HG03045 (cell line): Measurements from ENCODE around the gene ZDHHC3.
"Not testable (repeated sequence)": the region's sequence is repeated elsewhere in the genome, so short reads cannot be mapped to it uniquely, and the experiment has no call there.

Experiments used
- ATAC-seq: cut with Tn5 transposase; IDR thresholded peaks from one replicate; pipeline ENCODE4 v1.9.1; 2021; ENCODE audit warnings: mild to moderate bottlenecking, moderate library complexity; ENCODE audit not compliant: unreplicated experiment

The ZDHHC3 gene

DNA sequence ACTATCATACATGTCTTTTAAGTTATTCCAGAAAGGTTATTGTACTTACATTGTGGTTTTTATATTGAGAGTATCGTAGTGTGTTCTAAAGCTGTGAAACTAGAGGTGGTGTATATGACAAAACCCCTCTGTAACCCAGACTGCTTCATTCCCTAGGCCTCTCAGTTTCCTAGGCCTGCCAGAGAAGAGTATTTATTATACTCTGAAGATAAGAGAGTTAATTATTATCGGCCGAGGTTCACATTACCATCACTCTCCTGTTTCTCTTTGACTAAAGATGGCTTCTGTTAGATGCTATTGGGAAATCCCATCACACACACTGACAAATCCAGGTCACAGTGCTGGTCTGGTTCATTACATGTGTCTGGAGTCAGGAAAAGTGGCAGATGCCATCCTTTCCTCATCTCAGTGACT is 20.6 kb upstream of the ZDHHC3 start:
- no peak for ATAC-seq

DNA sequence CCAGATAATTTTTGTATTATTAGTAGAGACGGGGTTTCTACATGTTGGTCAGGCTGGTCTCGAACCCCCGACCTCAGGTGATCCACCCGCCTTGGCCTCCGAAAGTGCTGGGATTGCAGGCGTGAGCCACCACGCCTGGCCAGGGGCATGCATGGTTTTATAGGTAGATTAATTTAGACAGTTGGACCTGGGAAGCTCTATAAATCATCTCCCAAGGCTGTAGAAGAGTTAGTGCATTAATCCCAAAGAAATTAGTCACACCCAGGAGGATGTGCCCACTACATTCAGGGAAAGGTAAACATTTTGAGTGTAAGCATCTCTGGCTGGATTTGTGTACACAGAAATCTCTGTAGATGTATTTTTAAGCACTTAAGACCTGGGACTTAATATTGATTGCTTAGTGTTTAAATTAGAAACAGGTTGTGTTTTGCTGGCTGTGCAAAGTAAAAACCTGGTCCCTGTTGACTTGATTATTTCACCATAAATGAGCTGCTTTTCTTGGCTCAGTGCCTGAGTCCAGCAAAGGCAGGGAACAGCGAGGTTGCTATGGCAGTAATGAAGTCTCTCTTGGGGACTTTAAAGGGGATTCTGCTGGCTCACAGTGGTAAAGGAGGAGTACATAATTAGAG is 19.3 kb upstream of the ZDHHC3 start:
- no peak for ATAC-seq

- no peak for ATAC-seq
Measured at GRCh38 chr3:44993471-44994205, 17.7 kb upstream of the ZDHHC3 start.

DNA sequence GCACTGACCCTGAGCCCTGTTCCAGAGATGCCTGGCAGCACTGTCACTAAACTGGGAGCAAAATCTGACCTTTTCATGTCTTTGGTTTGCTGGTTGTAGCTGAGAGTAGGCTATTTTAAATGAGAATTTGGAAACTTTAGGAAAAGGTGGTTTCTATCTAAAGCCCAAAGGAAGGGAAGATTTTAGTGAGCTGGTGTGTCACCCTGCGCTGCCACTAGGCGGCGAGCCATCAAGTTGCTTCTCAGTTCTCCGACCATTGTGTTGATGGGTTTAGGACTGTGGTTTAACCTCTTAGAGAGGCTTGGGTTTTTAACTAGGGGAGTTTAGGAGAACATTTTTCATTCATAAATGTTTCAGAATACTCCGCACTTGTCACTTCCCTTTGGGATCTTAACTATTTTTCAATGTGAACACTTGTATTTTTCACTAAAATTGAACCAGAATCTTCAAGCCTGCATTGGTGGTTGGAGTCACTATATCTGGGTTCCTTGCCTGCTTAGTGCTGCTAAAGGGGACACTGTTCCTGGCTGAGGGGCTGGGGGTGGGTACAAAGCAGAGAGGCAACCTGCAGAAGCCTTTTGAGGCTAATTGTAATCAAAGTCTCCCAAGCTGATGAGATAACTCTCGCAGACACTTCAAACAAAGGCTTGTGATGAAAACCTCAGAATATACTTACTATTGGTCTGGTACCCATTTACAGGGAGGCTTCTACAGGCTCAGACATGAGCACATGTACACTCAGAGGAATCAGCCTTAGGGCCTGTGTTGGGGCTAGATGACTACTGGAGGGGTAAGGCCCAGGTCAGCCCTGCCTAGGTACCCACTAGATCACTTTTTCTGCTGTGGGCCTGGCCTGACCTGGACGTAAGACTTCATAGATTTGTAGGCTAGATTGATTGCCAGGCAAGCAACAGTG is 16.8 kb upstream of the ZDHHC3 start:
- ATAC-seq = no peak

DNA sequence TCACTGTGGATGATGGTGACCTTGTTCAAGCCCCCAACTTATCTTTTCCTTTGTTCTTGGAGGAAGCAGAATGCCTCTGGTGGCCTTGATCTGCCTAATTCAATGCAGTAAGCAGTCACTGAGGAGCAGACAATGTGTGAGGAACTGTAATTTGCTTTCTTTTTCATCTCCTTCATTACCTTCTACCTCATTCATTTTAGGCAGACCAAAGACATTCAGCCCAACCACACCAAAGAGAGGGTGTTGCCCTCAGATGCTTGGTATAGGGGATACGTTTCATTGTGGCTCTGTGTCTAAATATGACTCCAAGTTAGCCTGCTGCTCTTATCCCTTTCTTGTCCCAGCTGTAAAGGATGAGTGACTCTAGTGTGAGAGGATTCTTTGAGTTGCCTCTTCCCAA is 15.4 kb upstream of the ZDHHC3 start:
- ATAC-seq = no peak

DNA sequence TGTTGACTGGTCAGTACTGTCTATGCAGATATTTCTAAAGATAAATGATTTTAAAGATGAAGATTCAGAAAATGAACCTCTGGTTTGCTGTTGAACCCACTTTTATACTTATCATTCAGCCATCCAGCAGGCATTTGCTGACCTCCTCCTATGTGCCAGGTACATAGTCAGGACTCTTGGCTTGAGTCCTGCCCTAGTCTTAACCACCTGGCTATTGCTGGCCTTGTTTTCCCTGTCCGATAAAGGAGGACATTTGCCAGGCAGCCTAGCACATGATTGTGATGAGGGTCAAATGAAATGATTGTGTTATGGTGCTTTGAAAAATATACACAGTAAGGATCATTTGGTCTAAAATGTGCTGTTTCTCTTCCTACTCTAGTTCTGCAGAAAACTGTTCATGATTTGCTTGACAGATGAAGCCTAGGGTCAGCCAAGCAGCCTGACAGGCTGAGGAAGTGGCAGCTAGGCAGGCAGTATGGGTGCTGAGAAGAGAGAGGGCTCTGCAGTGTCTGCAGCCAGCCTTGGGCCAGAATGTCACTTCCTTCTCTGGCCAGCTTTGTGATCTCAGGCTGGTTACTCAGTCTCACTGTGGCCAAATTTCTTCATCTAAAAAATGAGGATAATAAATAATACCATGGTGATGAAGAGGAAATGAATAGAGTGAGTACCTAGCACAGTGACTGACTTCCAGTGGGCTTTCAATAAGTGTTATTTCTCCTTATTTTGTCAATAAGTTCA is 13.8 kb upstream of the ZDHHC3 start:
- ATAC-seq = no peak

- no peak for ATAC-seq
Measured at GRCh38 chr3:44989141-44989540, 13.2 kb upstream of the ZDHHC3 start.

- no peak for ATAC-seq
Measured at GRCh38 chr3:44988073-44988472, 12.1 kb upstream of the ZDHHC3 start.

GRCh38 chr3:44987332-44987731 is 11.4 kb upstream of the ZDHHC3 start:
- ATAC-seq = no peak

DNA sequence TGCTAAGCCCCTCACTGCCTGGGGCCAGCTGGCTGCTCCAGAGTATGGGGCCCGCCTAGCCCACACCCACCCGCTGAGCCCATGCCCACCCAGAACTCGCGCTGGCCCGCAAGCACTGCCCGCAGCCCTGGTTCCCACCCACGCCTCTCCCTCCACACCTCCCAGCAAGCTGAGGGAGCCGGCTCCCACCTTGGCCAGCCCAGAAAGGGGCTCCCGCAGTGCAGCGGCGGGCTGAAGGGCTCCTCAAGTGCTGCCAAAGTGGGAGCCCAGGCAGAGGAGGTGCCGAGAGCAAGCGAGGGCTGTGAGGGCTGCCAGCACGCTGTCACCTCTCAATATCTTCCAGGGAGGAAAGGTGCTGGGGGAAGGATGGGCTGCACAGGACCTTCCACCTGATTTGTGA is 10.4 kb upstream of the ZDHHC3 start:
- not testable (repeated sequence) for ATAC-seq

- ATAC-seq = no peak
Measured at GRCh38 chr3:44984335-44984734, 8.4 kb upstream of the ZDHHC3 start.

DNA sequence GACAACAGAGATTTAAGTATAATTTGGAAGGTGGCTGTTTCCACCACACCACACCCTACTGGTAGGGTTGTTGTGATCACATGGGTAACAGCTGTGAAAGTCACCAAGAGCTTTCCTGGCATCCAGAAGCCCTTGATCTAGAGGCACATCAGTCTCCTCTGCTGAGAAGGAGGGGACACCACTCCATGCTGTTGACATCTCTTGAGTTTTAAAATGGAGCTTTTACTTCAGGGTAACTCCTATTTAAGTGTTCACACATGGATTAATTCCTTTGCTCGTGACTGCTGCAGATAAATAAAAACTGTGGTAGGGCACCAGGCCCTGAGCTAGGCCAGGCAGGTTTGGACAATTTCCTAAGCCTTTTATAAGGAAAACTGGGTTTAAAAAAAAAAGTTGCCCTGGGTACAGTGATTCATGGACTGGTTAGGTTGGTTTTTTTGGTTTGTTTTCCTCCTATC is 7.5 kb upstream of the ZDHHC3 start:
- no peak for ATAC-seq

DNA sequence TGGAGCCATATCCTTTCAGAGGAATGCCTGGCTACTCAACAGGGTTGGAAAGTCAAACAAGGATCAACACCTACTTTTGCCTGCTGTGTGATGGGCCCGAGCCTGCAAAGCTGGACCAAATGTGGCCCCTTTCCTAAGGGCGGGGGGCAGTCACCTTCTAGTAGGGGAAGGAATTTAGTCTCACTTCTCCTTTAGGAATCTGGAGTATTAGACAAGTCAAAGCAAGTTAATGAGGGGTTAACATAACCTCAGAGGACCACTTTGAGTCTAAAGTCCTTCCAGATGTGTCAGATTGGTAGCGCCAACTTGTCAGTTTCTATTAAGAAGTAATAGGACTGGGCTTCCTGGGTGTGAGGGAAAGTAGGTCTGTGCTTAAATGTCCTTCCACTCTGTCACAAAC is 6.8 kb upstream of the ZDHHC3 start:
- no peak for ATAC-seq

GRCh38 chr3:44981751-44982150 is 5.8 kb upstream of the ZDHHC3 start:
- ATAC-seq = peak; percentile 55

GRCh38 chr3:44981220-44981619 is 5.2 kb upstream of the ZDHHC3 start:
- ATAC-seq = no peak

DNA sequence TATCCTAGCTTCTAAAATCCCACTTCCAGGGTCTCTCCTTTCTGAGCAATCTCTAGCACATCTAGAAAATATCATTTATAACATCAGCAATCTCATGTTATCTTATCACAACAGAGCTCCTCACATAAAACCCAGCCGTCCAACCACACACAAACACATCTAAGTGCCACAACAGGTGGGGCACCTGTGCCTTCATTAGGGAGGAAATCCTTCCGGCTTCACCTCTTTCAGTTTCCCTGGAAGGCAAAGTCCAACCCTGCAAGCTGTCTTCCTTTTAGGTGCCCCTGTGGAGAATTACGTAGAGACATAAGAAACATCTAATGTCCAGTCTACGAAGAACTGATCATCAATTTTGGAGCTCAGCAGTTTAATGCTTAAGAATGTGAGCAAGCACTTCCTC is 1.6 kb downstream of the ZDHHC3 start:
- no peak for ATAC-seq

GRCh38 chr3:44970926-44971490 is 5.0 kb downstream of the ZDHHC3 start:
- ATAC-seq = no peak

DNA sequence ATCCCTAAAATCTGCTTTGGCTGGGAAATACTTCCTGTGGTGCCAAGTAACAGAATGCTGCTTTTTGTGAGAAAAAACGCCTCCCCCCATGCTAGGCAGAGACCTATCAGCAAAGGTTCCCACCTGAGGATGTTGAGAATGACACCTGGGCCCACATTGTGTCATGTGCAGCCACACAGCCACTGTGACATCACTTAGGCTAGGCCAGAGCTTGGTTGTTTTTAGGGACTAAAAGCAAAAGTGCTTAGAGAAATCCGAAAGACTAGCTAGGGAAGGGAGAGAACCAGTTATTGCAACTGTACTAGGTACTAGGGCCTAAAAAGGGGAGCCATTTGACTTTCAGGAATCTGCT is 6.2 kb downstream of the ZDHHC3 start:
- ATAC-seq = no peak

GRCh38 chr3:44969154-44969827 is 6.7 kb downstream of the ZDHHC3 start:
- ATAC-seq = no peak

DNA sequence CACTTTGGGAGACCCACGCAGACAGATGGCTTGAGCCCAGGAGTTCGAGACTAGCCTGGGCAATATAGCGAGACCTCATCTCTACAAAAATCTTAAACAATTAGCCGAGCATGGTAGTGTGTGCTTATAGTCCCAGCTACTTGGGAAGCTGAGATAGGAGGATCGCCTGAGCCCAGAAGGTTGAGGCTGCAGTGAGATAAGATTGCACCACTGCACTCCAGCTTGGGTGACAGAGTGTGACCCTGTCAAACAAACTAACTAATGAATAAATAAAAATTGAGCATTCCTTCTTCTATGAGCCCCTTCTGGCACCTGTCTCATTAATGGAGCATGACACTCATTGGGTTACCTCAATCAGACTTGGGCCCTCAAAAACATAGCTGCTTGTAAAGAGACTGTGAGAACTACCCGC is 7.5 kb downstream of the ZDHHC3 start:
- no peak for ATAC-seq
